GM21423 (cell line): ENCODE measurements around the gene VIP.

Source experiments
- ATAC-seq: cut with Tn5 transposase; IDR thresholded peaks from one replicate; pipeline ENCODE4 v1.9.1; 2021; ENCODE audit warnings: mild to moderate bottlenecking, moderate library complexity; ENCODE audit not compliant: unreplicated experiment

Gene VIP

DNA sequence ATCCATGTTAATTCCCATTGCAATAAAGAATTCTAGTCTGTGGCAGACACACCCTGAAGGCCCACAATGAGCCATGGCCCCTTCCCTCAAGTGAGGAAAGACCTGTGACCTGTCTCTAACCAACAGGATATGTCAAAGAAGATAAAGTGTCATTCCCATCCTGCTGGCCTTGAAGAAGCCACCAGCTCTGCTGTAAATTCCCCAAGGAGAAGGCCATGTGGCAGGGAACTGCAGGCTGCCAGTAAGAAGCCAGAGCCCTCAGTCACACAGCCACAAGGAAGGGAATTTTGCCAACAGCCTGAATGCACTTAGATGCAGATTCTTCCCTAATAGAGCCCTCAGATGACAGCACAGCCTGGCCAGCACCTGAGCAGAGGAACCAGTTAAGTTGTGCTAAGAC is 24.8 kb downstream of the VIP start:
- no peak for ATAC-seq

GRCh38 chr6:152776833-152777232 is 26.2 kb downstream of the VIP start:
- ATAC-seq, result no peak

- ATAC-seq, result peak; percentile 68
Observed at GRCh38 chr6:152783217-152783878, 32.8 kb downstream of the VIP start.

- ATAC-seq, result no peak
Observed at GRCh38 chr6:152794696-152795095, 44.1 kb downstream of the VIP start.

DNA sequence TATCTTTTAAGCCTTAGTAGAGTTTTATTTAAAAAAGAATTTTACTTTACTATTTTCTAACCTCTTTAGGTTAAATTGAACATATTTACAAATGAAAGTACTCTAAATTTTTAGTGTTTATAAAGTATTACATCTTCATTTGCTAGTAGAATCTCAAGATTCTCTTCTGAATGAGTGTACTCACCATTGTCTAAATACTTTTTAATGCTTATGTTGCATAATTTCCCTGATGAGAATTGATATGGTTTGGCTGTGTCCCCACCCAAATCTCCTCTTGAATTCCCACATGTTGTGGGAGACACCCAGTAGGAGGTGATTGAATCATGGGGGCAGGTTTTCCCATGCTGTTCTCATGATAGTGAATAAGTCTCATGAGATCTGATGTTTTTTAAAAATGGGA is 53.6 kb downstream of the VIP start:
- ATAC-seq, result no peak
